Endothelial cell of hepatic sinusoid (primary cell): ENCODE results near the gene CA11.

Source experiments
- in situ Hi-C: cut with HindIII; loops from 2 replicates; pipeline ENCODE4 v1.10.0; 2017; ENCODE audit warnings: low sequenced_read_pairs

The CA11 gene

DNA sequence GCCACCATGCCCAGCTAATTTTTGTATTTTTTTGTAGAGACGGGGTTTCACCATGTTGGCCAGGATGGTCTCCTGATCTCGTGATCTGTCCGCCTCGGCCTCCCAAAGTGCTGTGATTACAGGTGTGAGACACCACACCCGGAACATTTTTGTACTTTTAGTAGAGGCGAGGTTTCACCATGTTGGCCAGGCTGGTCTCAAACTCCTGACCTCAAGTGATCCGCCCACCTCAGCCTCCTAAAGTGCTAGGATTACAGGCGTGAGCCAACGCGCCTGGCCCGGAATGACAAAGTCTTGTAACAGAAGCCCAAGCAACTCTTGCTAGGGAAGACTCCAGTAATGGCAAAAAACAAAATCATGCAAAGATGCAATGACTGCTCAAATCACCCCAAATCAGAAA is 13.7 kb downstream of the CA11 start:
- in situ Hi-C loops, result loop anchor here (5.0 to 25.0 kb wide), 3 partner anchors 90 to 330 kb away; partner anchors contain the start of genes BAX and FTL

DNA sequence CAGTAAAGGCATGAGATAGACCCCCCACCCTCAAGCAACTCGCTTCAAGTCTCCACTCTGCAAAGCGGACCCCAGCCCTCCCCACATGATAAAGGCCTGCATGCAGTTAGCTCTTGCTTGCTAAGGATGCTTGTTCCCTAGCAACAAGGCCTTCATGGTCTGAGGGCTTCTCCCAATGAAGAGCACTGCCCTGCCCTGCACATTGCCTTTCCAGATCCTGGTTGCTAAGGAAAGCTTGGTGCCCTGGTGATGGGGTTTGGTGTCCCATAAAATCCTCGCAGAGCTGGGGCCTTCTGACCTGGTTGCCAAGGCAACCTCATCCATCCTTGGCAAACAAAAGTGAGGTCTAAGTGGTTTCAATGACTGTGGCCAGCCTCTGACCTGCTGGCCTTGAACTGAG is 14.8 kb downstream of the CA11 start:
- in situ Hi-C loops, result loop anchor here (5.0 to 25.0 kb wide), 3 partner anchors 91 to 331 kb away; partner anchors contain the start of genes BAX and FTL

DNA sequence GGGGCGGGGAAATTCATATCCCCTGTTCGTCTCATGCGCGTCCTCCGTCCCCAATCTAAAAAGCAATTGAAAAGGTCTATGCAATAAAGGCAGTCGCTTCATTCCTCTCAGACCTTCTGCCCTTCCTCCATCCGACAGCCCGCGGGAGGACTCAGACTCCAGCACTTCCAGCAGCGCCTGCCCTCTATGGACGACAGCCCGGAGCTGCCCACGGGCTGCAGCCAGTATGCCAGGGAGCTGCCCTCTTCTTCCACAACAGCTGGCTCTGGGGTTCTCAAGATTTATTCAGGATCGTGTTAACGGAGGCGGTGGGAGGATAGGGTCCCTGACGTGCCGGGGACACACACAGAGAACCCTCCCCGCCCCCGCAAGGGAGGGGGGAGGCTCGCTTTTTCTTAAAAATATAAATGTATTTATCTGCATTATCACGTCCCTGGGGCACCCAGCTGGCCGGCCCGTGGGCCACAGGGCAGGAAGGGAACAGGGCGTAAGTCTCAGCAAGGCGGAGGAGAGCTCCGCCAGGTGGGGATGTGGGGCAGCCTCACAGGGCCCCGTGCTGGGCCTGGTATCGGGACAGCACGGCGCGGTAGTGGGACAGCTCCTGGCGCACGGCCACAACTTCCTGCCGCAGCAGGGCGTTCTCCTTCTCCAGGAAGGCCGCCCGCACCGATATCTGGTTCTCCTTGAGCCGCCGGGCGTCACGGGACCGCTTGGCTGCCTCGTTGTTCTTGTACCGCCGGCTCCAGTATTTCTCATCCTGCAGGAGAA is 15.5 kb downstream of the CA11 start:
- in situ Hi-C loops, result loop anchor here (5.0 to 25.0 kb wide), 3 partner anchors 92 to 332 kb away; partner anchors contain the start of genes BAX and FTL

DNA sequence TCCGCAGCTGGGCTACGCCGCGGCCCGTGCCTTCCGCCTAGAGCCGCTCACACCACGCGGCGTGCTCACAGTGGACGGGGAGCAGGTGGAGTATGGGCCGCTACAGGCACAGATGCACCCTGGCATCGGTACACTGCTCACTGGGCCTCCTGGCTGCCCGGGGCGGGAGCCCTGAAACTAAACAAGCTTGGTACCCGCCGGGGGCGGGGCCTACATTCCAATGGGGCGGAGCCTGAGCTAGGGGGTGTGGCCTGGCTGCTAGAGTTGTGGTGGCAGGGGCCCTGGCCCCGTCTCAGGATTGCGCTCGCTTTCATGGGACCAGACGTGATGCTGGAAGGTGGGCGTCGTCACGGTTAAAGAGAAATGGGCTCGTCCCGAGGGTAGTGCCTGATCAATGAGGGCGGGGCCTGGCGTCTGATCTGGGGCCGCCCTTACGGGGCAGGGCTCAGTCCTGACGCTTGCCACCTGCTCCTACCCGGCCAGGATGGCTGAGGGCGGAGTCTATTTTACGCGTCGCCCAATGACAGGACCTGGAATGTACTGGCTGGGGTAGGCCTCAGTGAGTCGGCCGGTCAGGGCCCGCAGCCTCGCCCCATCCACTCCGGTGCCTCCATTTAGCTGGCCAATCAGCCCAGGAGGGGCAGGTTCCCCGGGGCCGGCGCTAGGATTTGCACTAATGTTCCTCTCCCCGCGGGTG is 16.2 kb downstream of the CA11 start:
- in situ Hi-C loops, result loop anchor here (5.0 to 25.0 kb wide), 3 partner anchors 93 to 333 kb away; partner anchors contain the start of genes BAX and FTL

DNA sequence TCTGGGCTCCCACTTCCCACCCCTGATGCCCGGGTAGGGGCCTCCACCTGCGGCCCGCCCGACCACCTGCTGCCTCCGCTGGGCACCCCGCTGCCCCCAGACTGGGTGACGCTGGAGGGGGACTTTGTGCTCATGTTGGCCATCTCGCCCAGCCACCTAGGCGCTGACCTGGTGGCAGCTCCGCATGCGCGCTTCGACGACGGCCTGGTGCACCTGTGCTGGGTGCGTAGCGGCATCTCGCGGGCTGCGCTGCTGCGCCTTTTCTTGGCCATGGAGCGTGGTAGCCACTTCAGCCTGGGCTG is 16.7 kb downstream of the CA11 start:
- in situ Hi-C loops, result loop anchor here (25.0 kb wide), 1 partner anchor 333 kb away; the partner anchor contains the start of genes BAX and FTL

DNA sequence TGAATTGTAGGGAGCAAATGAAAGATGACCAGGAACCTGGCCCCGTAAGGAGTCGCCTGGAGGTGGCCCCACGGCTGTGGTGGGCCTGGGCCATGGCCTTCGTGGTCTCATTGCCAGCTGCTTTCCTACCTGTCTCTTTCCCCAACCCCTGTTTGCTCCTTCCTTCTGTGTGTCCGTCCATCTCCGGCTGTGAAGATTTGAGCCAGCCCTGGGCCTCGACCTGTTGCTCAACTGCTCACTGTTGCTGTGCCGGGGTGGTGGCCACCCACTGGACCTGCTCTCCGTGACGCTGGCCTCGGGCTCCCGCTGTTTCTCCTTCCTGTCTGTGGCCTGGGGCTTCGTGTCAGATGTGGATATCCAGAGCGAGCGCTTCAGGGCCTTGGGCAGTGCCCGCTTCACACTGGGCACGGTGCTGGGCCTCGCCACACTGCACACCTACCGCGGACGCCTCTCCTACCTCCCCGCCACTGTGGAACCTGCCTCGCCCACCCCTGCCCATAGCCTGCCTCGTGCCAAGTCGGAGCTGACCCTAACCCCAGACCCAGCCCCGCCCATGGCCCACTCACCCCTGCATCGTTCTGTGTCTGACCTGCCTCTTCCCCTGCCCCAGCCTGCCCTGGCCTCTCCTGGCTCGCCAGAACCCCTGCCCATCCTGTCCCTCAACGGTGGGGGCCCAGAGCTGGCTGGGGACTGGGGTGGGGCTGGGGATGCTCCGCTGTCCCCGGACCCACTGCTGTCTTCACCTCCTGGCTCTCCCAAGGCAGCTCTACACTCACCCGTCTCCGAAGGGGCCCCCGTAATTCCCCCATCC is 17.3 kb downstream of the CA11 start:
- in situ Hi-C loops, result loop anchor here (25.0 kb wide), 1 partner anchor 334 kb away; the partner anchor contains the start of genes BAX and FTL

DNA sequence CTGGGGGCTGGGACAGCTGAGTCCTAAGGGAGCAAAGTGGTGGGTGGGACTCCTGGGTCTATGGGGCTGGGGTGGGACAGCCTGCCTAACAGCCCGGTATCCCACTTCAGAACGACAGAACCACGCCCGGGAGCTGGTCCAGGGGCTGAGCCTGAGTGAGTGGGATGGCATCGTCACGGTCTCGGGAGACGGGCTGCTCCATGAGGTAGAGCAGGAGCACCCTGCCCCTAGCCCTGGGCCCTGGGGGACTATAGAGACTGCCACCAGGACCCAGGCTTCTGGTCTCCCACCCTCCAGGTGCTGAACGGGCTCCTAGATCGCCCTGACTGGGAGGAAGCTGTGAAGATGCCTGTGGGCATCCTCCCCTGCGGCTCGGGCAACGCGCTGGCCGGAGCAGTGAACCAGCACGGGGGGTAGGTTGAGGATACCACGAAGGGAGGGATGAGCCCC is 18.1 kb downstream of the CA11 start:
- in situ Hi-C loops, result loop anchor here (25.0 kb wide), 1 partner anchor 334 kb away; the partner anchor contains the start of genes BAX and FTL

DNA sequence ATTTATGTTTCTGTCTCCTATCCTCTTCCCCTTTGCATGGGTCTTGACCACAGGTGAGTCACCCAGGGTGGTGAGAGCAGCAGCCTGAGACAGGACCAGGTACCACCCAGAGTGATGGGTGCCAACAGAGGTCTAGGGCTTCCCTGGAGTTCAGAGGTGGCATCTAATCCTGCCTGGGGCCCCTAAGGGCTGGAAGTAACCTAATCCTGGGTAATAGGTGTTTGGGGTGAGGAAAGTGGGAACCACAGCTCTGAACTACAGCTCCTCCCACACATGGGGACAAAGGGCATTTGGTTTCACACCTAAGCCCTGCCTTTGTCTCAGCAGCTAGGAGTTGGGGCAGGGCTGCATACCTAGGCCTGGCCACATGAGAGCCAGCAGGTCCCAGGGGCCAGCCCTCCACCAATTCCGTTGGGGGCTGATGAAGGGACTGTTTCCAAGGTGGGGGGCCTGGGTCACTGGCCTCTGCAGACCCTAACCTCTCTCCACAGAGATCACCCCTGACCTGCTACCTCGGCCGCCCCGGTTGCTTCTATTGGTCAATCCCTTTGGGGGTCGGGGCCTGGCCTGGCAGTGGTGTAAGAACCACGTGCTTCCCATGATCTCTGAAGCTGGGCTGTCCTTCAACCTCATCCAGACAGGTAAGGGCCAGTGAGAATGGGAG is 18.7 kb downstream of the CA11 start:
- in situ Hi-C loops, result loop anchor here (25.0 kb wide), 1 partner anchor 335 kb away; the partner anchor contains the start of genes BAX and FTL

DNA sequence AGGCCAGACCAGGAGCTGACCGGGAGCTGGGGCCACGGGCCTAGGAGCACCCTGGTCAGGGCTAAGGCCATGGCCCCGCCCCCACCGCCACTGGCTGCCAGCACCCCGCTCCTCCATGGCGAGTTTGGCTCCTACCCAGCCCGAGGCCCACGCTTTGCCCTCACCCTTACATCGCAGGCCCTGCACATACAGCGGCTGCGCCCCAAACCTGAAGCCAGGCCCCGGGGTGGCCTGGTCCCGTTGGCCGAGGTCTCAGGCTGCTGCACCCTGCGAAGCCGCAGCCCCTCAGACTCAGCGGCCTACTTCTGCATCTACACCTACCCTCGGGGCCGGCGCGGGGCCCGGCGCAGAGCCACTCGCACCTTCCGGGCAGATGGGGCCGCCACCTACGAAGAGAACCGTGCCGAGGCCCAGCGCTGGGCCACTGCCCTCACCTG is 20.1 kb downstream of the CA11 start:
- in situ Hi-C loops, result loop anchor here (25.0 kb wide), 1 partner anchor 336 kb away; the partner anchor contains the start of genes BAX and FTL

DNA sequence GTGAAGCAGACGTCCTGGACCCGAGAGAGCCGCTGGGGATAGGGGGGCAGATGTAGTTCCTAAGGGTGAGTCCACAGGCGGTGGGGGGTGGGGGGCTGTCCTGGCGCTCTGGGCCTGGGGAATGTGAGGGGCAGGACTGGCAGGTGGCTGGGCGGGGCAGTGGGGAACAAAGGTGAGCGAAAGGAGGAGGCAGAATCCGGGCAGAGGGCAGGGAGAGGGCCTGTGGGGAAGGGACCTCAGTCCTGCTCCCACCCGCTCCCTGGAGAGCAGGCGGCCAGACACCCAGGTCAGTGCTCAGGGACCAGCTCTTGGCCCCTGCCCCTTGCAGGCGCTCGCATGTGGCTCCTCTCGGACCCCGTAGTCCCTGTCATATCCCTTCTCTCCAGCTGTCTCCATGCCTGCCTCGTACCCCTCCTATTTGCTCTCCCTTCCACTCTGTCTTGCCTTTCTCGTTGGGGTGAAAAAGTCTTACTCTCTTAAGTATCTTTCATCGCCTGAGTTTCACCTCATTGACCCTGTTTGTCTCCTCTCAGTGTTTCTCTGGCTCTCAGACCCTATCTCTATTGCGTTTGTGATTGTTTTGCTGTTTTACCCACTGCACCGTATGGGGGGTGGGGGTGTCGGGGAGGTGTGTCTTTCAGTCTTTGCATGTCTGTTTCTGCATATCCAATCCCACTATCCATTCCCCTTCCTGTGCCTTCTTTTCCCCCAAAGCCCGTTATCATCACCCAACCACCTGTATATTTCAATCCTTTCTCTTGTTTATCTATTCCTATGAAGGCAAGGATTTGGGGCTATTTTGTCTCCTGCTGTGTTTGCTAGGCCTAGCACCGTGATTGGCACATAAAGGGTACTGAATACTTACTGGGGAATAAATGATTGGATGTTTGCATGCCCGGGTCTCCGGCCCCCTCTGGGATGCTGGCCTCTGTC is 20.9 kb downstream of the CA11 start:
- in situ Hi-C loops, result loop anchor here (25.0 kb wide), 1 partner anchor 337 kb away; the partner anchor contains the start of genes BAX and FTL

DNA sequence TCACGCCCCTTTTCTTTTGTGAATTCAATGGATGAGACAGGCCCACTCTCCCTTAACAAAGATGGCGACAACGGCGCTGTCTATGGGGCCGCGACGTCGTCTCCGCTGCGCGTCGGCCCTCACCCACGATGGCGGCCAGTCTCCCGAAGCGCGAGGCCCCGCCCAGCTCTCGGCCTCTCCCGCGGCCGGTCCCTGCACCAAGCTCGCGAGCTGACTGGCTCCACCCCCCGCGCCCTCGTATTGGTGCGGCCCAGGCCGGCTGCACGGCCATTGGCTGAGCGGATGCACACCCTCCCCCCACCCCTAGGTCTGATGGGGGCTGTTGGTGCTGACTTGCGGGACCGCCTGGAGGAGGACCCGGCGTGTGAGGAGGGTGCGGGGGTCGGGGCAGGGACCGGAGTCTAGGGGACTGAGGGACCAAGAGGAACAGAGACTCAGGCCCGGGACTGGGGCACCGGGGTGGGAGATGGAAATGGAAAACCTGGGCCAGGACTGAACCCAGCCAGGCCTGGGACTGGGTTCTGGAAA is 21.9 kb downstream of the CA11 start:
- in situ Hi-C loops, result no loop called here

DNA sequence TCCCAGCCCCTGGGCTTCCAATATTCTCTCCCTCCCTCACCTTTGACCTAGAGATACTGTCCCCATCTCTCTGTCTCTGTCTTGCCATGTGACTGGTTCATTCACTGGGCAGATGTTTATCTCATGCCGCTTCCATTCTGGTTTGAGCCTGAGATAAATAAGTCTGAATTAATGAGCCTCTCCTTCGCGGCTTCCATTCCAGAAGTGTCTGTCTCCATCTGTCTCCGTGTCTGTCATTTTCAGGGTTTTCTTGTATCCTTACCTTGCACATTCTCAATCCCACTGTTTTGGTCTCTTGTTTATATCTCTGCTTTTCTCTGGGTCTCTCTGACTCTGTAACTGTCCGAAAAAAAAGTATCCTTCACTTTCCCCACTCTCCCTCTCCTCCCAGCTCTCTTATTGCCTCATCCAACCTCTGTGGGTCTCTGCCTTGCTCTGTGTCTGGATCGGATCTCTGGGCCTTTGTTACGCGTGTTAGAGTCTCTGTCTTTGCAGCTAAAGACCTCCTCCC is 22.4 kb downstream of the CA11 start:
- in situ Hi-C loops, result no loop called here

DNA sequence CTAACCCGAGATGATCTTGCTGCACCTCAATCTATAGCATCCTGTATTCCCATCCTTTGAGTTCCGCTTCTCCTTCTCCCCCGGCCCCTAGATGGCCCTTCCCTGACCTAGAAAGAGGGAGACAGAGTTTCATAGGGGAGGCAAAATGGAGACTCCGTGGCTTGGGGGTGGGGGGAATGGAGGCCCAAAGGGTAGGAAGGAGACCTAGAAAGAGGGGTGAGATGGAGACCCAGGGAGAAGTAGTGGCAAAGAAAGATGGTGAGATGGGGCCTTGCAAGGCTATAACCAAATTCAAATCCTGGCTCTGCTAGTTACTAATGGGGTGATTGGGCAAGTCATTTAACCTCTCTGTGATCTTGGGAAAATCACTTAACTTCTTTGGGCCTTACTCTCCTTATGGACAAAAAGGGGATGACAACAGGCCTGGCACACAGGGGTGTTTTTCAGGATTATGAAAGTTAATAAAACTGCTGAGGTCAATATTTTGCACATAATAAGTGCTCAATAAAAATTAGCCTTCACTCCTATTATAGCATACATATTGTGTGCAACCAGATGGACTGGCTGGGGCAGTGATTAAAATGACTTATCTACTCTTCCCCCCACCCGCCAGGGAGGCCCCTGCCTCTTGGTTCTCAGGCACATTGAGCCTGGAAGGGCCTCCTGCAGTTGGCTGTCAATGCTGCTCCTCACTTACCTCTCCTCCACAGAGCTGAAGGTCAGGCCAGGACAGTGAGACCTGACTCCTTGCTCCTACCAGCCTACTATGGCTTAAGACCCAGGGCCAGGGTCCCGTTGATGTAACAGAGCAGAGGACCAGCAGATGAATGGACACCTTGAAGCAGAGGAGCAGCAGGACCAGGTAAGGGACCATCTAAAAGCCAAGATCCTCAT is 26.0 kb downstream of the CA11 start:
- in situ Hi-C loops, result no loop called here

DNA sequence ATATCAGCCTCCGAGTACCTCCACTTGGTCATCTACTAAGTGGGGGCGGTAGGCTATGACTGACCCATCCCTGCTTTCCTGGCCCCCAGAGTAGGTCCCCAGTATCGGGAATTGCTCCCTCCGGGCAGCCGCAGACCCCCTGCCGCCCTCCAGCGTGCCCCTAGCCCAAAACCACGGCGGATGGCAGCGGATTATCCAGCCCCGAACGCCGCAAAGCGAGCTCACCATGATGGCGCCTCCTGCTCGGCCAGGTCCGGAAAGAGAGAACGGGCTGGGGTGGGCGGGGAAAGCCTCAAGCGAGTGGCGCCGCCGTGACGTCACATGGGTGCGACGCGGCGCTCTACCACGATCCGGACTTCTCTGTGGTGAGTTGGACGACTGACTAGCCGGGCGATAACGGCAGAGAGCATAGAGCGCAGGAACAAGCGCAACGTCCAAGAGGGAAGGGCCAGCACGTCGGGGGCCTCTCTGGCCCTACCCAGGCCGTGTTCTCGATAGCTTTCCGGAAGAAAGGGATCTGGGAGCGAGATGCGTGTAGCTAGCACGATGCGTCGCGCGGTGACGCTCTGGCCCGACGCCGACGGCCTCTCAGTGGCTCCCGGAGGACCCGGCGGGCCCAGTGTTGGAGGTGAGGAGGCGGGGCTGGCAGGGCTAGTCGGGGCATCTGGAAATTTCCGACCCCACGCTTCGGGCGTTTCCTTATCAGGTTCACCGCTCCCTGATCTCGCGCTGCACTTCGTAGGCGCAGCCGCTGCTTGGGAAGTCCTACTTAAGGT is 26.9 kb downstream of the CA11 start, which contains the start of the genes RPL18 and SPHK2:
Gene RPL18 (minus strand): TSS at position 263 of the 776 bp plus-strand sequence. CDS start 35 bp downstream, at position 228.
Gene SPHK2 (plus strand): TSS at position 591 of the 776 bp plus-strand sequence. CDS start 1,009 bp downstream, outside the sequence.
- in situ Hi-C loops, result no loop called here

DNA sequence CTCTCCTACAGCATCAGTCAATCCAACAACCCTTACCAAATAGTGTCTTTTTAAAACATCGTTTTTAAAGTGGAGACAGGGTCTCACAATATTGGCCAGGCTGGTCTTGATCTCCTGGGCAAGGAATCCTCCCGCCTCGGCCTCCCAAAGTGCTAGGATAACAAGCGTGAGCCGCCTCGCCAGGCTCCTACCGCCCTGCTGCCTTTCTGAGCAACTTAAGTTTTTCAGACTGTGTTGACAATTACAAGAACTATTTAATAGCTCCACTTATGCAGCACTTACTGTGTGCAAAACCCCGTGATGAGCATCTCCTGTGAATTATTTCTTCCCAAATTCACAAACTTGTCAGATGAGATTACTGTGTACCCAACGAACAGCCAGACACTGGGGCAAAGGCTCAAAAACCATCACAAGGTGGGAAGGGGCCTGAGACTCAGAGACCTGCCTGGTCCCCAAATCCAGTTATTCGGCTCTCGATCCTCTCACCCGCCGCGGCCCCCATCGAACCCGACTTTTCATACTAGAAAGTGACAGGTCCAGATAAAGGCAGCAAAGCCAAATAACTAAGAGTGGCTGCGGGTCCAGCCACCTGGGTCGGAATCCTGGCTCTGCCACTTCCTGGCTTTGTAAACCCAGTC is 27.6 kb downstream of the CA11 start:
- in situ Hi-C loops, result no loop called here
